ENCODE measurements around the gene MGLL.

Gene MGLL

GRCh38 chr3:127714866-127715265 is 107.4 kb downstream of the MGLL start:
- H3K27ac ChIP-seq (ENCODE audit: low read length): no peak overlapping the region
- H3K9me3 ChIP-seq (ENCODE audit: control insufficient read depth, insufficient read depth, low read length): no peaks in the 10 kb centered on the region
- no peaks in the 10 kb centered on the region for H3K36me3 ChIP-seq (ENCODE audit: control insufficient read depth, insufficient read depth, low read length)
- no peaks in the 10 kb centered on the region for H3K27me3 ChIP-seq (ENCODE audit: control insufficient read depth, insufficient read depth, low read length)
- DNase-seq (ENCODE audit: low read depth, low spot score): no peak
- H3K4me1 ChIP-seq (ENCODE audit: control insufficient read depth, insufficient read depth, low read length): no peaks in the 10 kb centered on the region
- WGBS (ENCODE audit: insufficient coverage, insufficient read length): no CpG with 5 or more reads among the region's 5 CpGs
- H3K4me3 ChIP-seq (ENCODE audit: low read length): no peak overlapping the region

- no peaks in the 10 kb centered on the region for H3K9me3 ChIP-seq (ENCODE audit: control insufficient read depth, insufficient read depth, low read length)
- no peaks in the 10 kb centered on the region for H3K36me3 ChIP-seq (ENCODE audit: control insufficient read depth, insufficient read depth, low read length)
- no peak for DNase-seq (ENCODE audit: low read depth, low spot score)
- H3K27me3 ChIP-seq (ENCODE audit: control insufficient read depth, insufficient read depth, low read length): no peaks in the 10 kb centered on the region
- H3K4me3 ChIP-seq (ENCODE audit: low read length): no peak overlapping the region
- no peak overlapping the region for H3K27ac ChIP-seq (ENCODE audit: low read length)
- WGBS (ENCODE audit: insufficient coverage, insufficient read length): no CpG with 5 or more reads among the region's 10 CpGs
- no peaks in the 10 kb centered on the region for H3K4me1 ChIP-seq (ENCODE audit: control insufficient read depth, insufficient read depth, low read length)
Observed at GRCh38 chr3:127714125-127714571, 108.2 kb downstream of the MGLL start.

GRCh38 chr3:127712881-127713771 is 109.2 kb downstream of the MGLL start:
- no peaks in the 10 kb centered on the region for H3K27me3 ChIP-seq (ENCODE audit: control insufficient read depth, insufficient read depth, low read length)
- H3K4me1 ChIP-seq (ENCODE audit: control insufficient read depth, insufficient read depth, low read length): no peaks in the 10 kb centered on the region
- H3K4me3 ChIP-seq (ENCODE audit: low read length): no peak overlapping the region
- H3K36me3 ChIP-seq (ENCODE audit: control insufficient read depth, insufficient read depth, low read length): no peaks in the 10 kb centered on the region
- no peaks in the 10 kb centered on the region for H3K9me3 ChIP-seq (ENCODE audit: control insufficient read depth, insufficient read depth, low read length)
- no CpG with 5 or more reads among the region's 9 CpGs for WGBS (ENCODE audit: insufficient coverage, insufficient read length)
- no peak overlapping the region for H3K27ac ChIP-seq (ENCODE audit: low read length)
- no peak for DNase-seq (ENCODE audit: low read depth, low spot score)

- Histone ChIP-seq H3K4me1 (ENCODE audit: control insufficient read depth, insufficient read depth, low read length) (no peaks in the 10 kb centered on the region), H3K9me3 (ENCODE audit: control insufficient read depth, insufficient read depth, low read length) (no peaks in the 10 kb centered on the region), H3K4me3 (ENCODE audit: low read length) (no peak overlapping the region), H3K36me3 (ENCODE audit: control insufficient read depth, insufficient read depth, low read length) (no peaks in the 10 kb centered on the region), H3K27ac (ENCODE audit: low read length) (no peak overlapping the region), H3K27me3 (ENCODE audit: control insufficient read depth, insufficient read depth, low read length) (no peaks in the 10 kb centered on the region)
- no CpG with 5 or more reads among the region's 9 CpGs for WGBS (ENCODE audit: insufficient coverage, insufficient read length)
- DNase-seq (ENCODE audit: low read depth, low spot score): no peak
Observed at GRCh38 chr3:127712461-127712860, 109.9 kb downstream of the MGLL start.

GRCh38 chr3:127711896-127712295 is 110.4 kb downstream of the MGLL start:
- H3K4me3 ChIP-seq (ENCODE audit: low read length): no peak overlapping the region
- no peak overlapping the region for H3K27ac ChIP-seq (ENCODE audit: low read length)
- no peak for DNase-seq (ENCODE audit: low read depth, low spot score)
- H3K27me3 ChIP-seq (ENCODE audit: control insufficient read depth, insufficient read depth, low read length): no peaks in the 10 kb centered on the region
- H3K36me3 ChIP-seq (ENCODE audit: control insufficient read depth, insufficient read depth, low read length): no peaks in the 10 kb centered on the region
- no peaks in the 10 kb centered on the region for H3K9me3 ChIP-seq (ENCODE audit: control insufficient read depth, insufficient read depth, low read length)
- H3K4me1 ChIP-seq (ENCODE audit: control insufficient read depth, insufficient read depth, low read length): no peaks in the 10 kb centered on the region
- no CpG with 5 or more reads among the region's 14 CpGs for WGBS (ENCODE audit: insufficient coverage, insufficient read length)

GRCh38 chr3:127711021-127711695 is 111.2 kb downstream of the MGLL start:
- H3K27me3 ChIP-seq (ENCODE audit: control insufficient read depth, insufficient read depth, low read length): no peaks in the 10 kb centered on the region
- no peaks in the 10 kb centered on the region for H3K36me3 ChIP-seq (ENCODE audit: control insufficient read depth, insufficient read depth, low read length)
- no peaks in the 10 kb centered on the region for H3K4me1 ChIP-seq (ENCODE audit: control insufficient read depth, insufficient read depth, low read length)
- no peak for DNase-seq (ENCODE audit: low read depth, low spot score)
- H3K9me3 ChIP-seq (ENCODE audit: control insufficient read depth, insufficient read depth, low read length): no peaks in the 10 kb centered on the region
- H3K27ac ChIP-seq (ENCODE audit: low read length): no peak overlapping the region
- no CpG with 5 or more reads among the region's 14 CpGs for WGBS (ENCODE audit: insufficient coverage, insufficient read length)
- no peak overlapping the region for H3K4me3 ChIP-seq (ENCODE audit: low read length)

- no peak for DNase-seq (ENCODE audit: low read depth, low spot score)
- Histone ChIP-seq H3K9me3 (ENCODE audit: control insufficient read depth, insufficient read depth, low read length) (no peaks in the 10 kb centered on the region), H3K36me3 (ENCODE audit: control insufficient read depth, insufficient read depth, low read length) (no peaks in the 10 kb centered on the region), H3K27ac (ENCODE audit: low read length) (no peak overlapping the region), H3K27me3 (ENCODE audit: control insufficient read depth, insufficient read depth, low read length) (no peaks in the 10 kb centered on the region), H3K4me1 (ENCODE audit: control insufficient read depth, insufficient read depth, low read length) (no peaks in the 10 kb centered on the region), H3K4me3 (ENCODE audit: low read length) (no peak overlapping the region)
- WGBS (ENCODE audit: insufficient coverage, insufficient read length): no CpG with 5 or more reads among the region's 18 CpGs
Observed at GRCh38 chr3:127710155-127710941, 112.0 kb downstream of the MGLL start.

- H3K36me3 ChIP-seq (ENCODE audit: control insufficient read depth, insufficient read depth, low read length): no peaks in the 10 kb centered on the region
- H3K27me3 ChIP-seq (ENCODE audit: control insufficient read depth, insufficient read depth, low read length): no peaks in the 10 kb centered on the region
- no peak overlapping the region for H3K4me3 ChIP-seq (ENCODE audit: low read length)
- H3K4me1 ChIP-seq (ENCODE audit: control insufficient read depth, insufficient read depth, low read length): no peaks in the 10 kb centered on the region
- H3K9me3 ChIP-seq (ENCODE audit: control insufficient read depth, insufficient read depth, low read length): no peaks in the 10 kb centered on the region
- no peak for DNase-seq (ENCODE audit: low read depth, low spot score)
- WGBS (ENCODE audit: insufficient coverage, insufficient read length): no CpG with 5 or more reads among the region's 3 CpGs
- H3K27ac ChIP-seq (ENCODE audit: low read length): no peak overlapping the region
Observed at GRCh38 chr3:127709320-127710060, 112.8 kb downstream of the MGLL start.

- Histone ChIP-seq H3K27me3 (ENCODE audit: control insufficient read depth, insufficient read depth, low read length) (no peaks in the 10 kb centered on the region), H3K4me1 (ENCODE audit: control insufficient read depth, insufficient read depth, low read length) (no peaks in the 10 kb centered on the region), H3K4me3 (ENCODE audit: low read length) (no peak overlapping the region), H3K27ac (ENCODE audit: low read length) (no peak overlapping the region), H3K9me3 (ENCODE audit: control insufficient read depth, insufficient read depth, low read length) (no peaks in the 10 kb centered on the region), H3K36me3 (ENCODE audit: control insufficient read depth, insufficient read depth, low read length) (no peaks in the 10 kb centered on the region)
- DNase-seq (ENCODE audit: low read depth, low spot score): no peak
- no CpG with 5 or more reads among the region's 2 CpGs for WGBS (ENCODE audit: insufficient coverage, insufficient read length)
Observed at GRCh38 chr3:127708837-127709236, 113.5 kb downstream of the MGLL start.
